ENCODE data around the gene MEOX2. TPM values are rescaled to one million over a fixed set of nuclear protein-coding genes. Genes with fewer than 3 reads are reported as not detected.

Gene MEOX2
- total and polyA plus RNA-seq, 10 of the 15 experiments (the other 5 are each of a cell fraction or from before 2014, with no cell fraction given) = not detected

- Histone ChIP-seq H3K9ac (ENCODE audit: control insufficient read depth, insufficient read depth, low read length) (no peak overlapping the region), H3K27ac (ENCODE audit: control insufficient read depth, insufficient read depth) (no peak overlapping the region), H3K4me3 (no peak overlapping the region), H3K27me3 (replicated peaks in 1 of 2; ENCODE audit: control insufficient read depth in 2 of 2, insufficient read depth in 2 of 2, low read length in 1 of 2) (no peaks in the 10 kb centered on the region), H4K20me1 (ENCODE audit: control insufficient read depth, insufficient read depth) (no peaks in the 10 kb centered on the region), H3K9me3 (replicated peaks; ENCODE audit: control insufficient read depth, insufficient read depth, low read length) (no peaks in the 10 kb centered on the region), H3K36me3 (ENCODE audit: control insufficient read depth in 2 of 2, insufficient read depth in 2 of 2, low read length in 1 of 2) (no peaks in the 10 kb centered on the region), H3K4me1 (ENCODE audit: control insufficient read depth, insufficient read depth, low read length) (no peaks in the 10 kb centered on the region), H3K4me2 (ENCODE audit: control insufficient read depth, insufficient read depth) (no peak overlapping the region), H3K79me2 (ENCODE audit: control insufficient read depth, insufficient read depth, low read length) (no peaks in the 10 kb centered on the region), H2AFZ (ENCODE audit: control insufficient read depth, low read depth, low read length) (no peak overlapping the region)
- BruUV-seq (replicated peaks) = no TSS peak
- ATAC-seq (no peak), FAIRE-seq (no peak), DNase-seq (ENCODE audit: low read depth, low spot score) (no peak)
- in situ Hi-C loops (cut with MboI) = no loop called here
- ChIA-PET POLR2A (no interaction called here), SMC1A (ENCODE audit: uncharacterized antibody, unreplicated experiment) (no interaction called here), RAD21 (ENCODE audit: unreplicated experiment) (no interaction called here), CTCF (no interaction called here)
- WGBS (ENCODE audit: insufficient coverage, insufficient replicate concordance, low lambda C conversion rate, missing lambda C conversion rate) = 0% methylated on average over 1 of the region's 1 CpG
- intact Hi-C loops (cut with micrococcal nuclease; ENCODE audit: unreplicated experiment) = no loop called here
- no peak for TF ChIP-seq HDGF (IDR thresholded peaks at IDR 0.05)
- TF ChIP-seq JUNB (IDR thresholded peaks at IDR 0.05) = no peak
- TF ChIP-seq CBX3 (IDR thresholded peaks at IDR 0.05; ENCODE audit: borderline replicate concordance, low read depth) = no peak
- TF ChIP-seq NFYB (IDR thresholded peaks at IDR 0.05; ENCODE audit: insufficient read depth, low read depth, low read length) = no peak
- no peak for TF ChIP-seq ZBTB40 (IDR thresholded peaks at IDR 0.05; ENCODE audit: borderline replicate concordance)
- no peak for TF ChIP-seq EP300 (IDR thresholded peaks at IDR 0.05; ENCODE audit: borderline replicate concordance in 1 of 2, control insufficient read depth in 1 of 2, low read depth in 2 of 2, low read length in 2 of 2)
- no peak for TF ChIP-seq NR2C1 (IDR thresholded peaks at IDR 0.05)
- TF ChIP-seq, protein P1, sequence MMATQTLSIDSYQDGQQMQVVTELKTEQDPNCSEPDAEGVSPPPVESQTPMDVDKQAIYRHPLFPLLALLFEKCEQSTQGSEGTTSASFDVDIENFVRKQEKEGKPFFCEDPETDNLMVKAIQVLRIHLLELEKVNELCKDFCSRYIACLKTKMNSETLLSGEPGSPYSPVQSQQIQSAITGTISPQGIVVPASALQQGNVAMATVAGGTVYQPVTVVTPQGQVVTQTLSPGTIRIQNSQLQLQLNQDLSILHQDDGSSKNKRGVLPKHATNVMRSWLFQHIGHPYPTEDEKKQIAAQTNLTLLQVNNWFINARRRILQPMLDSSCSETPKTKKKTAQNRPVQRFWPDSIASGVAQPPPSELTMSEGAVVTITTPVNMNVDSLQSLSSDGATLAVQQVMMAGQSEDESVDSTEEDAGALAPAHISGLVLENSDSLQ (IDR thresholded peaks at IDR 0.05) = no peak
- TF ChIP-seq TCF12 (IDR thresholded peaks at IDR 0.05; ENCODE audit: low read depth, low read length) = no peak
- TF ChIP-seq IKZF2 (IDR thresholded peaks at IDR 0.05) = no peak
- no peak for TF ChIP-seq CTCF (IDR thresholded peaks at IDR 0.05 in 2 of 3, conservative IDR thresholded peaks at IDR 0.05 in 1 of 3; ENCODE audit: control insufficient read depth in 2 of 3, extremely low read depth in 1 of 3, insufficient read depth in 1 of 3, low read depth in 3 of 3, low read length in 3 of 3)
- no peak for TF ChIP-seq ZZZ3 (IDR thresholded peaks at IDR 0.05; ENCODE audit: control insufficient read depth, insufficient read length, low read depth)
- TF ChIP-seq, protein P2, sequence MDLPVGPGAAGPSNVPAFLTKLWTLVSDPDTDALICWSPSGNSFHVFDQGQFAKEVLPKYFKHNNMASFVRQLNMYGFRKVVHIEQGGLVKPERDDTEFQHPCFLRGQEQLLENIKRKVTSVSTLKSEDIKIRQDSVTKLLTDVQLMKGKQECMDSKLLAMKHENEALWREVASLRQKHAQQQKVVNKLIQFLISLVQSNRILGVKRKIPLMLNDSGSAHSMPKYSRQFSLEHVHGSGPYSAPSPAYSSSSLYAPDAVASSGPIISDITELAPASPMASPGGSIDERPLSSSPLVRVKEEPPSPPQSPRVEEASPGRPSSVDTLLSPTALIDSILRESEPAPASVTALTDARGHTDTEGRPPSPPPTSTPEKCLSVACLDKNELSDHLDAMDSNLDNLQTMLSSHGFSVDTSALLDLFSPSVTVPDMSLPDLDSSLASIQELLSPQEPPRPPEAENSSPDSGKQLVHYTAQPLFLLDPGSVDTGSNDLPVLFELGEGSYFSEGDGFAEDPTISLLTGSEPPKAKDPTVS (IDR thresholded peaks at IDR 0.05; ENCODE audit: low read depth, low read length) = no peak
- TF ChIP-seq SMAD1 (IDR thresholded peaks at IDR 0.05; ENCODE audit: low read depth, partially characterized antibody) = no peak
- TF ChIP-seq IRF5 (IDR thresholded peaks at IDR 0.05; ENCODE audit: borderline replicate concordance) = no peak
These were observed 24.0 kb downstream of the MEOX2 start for GRCh38 chr7:15662451-15662850.

Data from GM12878 (cell line).